ENCODE results near the gene ISOC2.

DNA sequence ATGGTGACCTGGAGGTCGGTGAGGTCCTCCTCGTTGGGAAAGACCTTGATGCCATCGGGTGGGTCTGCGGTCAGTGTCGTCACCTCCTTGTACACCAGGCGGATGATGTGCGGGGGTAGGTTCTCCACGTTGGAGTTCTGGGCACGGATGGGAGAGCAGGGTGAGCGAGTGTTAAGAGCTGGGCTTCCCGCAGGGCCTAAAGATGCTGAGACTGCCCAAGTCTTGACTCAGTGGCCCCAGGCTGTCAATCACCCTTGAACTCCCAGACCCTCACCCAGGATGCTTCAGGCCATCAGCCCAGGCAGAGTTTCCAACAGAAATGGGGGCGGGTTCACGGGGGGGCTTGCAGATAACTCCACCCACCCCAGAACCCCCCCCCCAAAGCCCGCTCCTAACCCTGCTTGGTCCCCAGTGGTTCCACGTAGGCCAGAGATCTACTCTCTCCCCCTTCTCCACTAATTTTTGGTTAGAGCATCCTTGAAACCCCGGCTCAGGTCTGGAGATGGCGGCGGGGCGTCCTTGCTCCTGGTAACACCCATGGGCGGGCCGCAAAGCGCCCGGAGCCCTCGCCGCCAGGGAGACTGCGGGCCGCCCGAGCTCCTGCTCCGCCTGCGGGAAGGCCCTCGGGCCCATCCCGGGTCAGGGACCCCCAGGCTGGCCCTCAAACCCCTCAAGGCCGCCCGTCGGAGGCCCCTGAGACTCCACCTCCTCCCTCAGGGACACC, 54.5 kb downstream of the ISOC2 start:
- TF ChIP-seq POLR2A (IDR thresholded peaks at IDR 0.05) (no peak), CTCF (IDR thresholded peaks at IDR 0.05) (no peak)

Data from right lobe of liver (tissue), 4 donors.